Measurements from ENCODE around the gene EIF5B.

The EIF5B gene

GRCh38 chr2:99373144-99373543, 36.0 kb downstream of the EIF5B start:
- H3K9ac ChIP-seq: no peak overlapping the region

GRCh38 chr2:99374747-99375146, 37.6 kb downstream of the EIF5B start:
- Histone ChIP-seq H3K27ac (no peak overlapping the region), H3K9me3 (ENCODE audit: control insufficient read depth, low read length) (no peaks in the 10 kb centered on the region), H3K9ac (no peak overlapping the region), H2AFZ (no peak overlapping the region), H3K36me3 (ENCODE audit: control insufficient read depth, insufficient read depth, low read length) (no peaks in the 10 kb centered on the region), H3K27me3 (ENCODE audit: control insufficient read depth, insufficient read depth, low read length) (no peaks in the 10 kb centered on the region), H3K4me2 (ENCODE audit: low read length) (no peak overlapping the region), H3K4me3 (ENCODE audit: low read depth, low read length) (no peak overlapping the region), H3K4me1 (no peaks in the 10 kb centered on the region), H3K79me2 (no peaks in the 10 kb centered on the region)
- no peak for TF ChIP-seq CTCF (IDR thresholded peaks at IDR 0.05)

More at GRCh38 chr2:99373144-99373543, 36.0 kb downstream of the EIF5B start:
- H3K9me3 ChIP-seq (ENCODE audit: control insufficient read depth, low read length): no peaks in the 10 kb centered on the region
- no peak overlapping the region for H3K27ac ChIP-seq
- H3K4me3 ChIP-seq (ENCODE audit: low read depth, low read length): no peak overlapping the region
- H2AFZ ChIP-seq: no peak overlapping the region
- no peak for TF ChIP-seq CTCF (IDR thresholded peaks at IDR 0.05)
- H3K79me2 ChIP-seq: no peaks in the 10 kb centered on the region
- no peaks in the 10 kb centered on the region for H3K27me3 ChIP-seq (ENCODE audit: control insufficient read depth, insufficient read depth, low read length)
- no peak overlapping the region for H3K4me2 ChIP-seq (ENCODE audit: low read length)
- H3K4me1 ChIP-seq: no peaks in the 10 kb centered on the region
- no peaks in the 10 kb centered on the region for H3K36me3 ChIP-seq (ENCODE audit: control insufficient read depth, insufficient read depth, low read length)

- no peak for TF ChIP-seq CTCF (IDR thresholded peaks at IDR 0.05)
- Histone ChIP-seq H2AFZ (no peak overlapping the region), H3K27ac (no peak overlapping the region), H3K4me2 (ENCODE audit: low read length) (no peak overlapping the region), H3K36me3 (ENCODE audit: control insufficient read depth, insufficient read depth, low read length) (no peaks in the 10 kb centered on the region), H3K79me2 (no peaks in the 10 kb centered on the region), H3K4me3 (ENCODE audit: low read depth, low read length) (no peak overlapping the region), H3K4me1 (no peaks in the 10 kb centered on the region), H3K27me3 (ENCODE audit: control insufficient read depth, insufficient read depth, low read length) (no peaks in the 10 kb centered on the region), H3K9me3 (ENCODE audit: control insufficient read depth, low read length) (no peaks in the 10 kb centered on the region), H3K9ac (no peak overlapping the region)
Measured at GRCh38 chr2:99376254-99376864, 39.2 kb downstream of the EIF5B start.

GRCh38 chr2:99377879-99378278, 40.7 kb downstream of the EIF5B start:
- no peak for TF ChIP-seq CTCF (IDR thresholded peaks at IDR 0.05)
- Histone ChIP-seq H3K27me3 (ENCODE audit: control insufficient read depth, insufficient read depth, low read length) (no peaks in the 10 kb centered on the region), H3K27ac (no peak overlapping the region), H3K79me2 (no peaks in the 10 kb centered on the region), H3K9me3 (ENCODE audit: control insufficient read depth, low read length) (no peaks in the 10 kb centered on the region), H3K36me3 (ENCODE audit: control insufficient read depth, insufficient read depth, low read length) (no peaks in the 10 kb centered on the region), H3K4me3 (ENCODE audit: low read depth, low read length) (no peak overlapping the region), H2AFZ (no peak overlapping the region), H3K4me2 (ENCODE audit: low read length) (no peak overlapping the region), H3K9ac (no peak overlapping the region), H3K4me1 (no peaks in the 10 kb centered on the region)

- Histone ChIP-seq H3K9ac (no peak overlapping the region), H3K4me1 (no peaks in the 10 kb centered on the region), H2AFZ (no peak overlapping the region), H3K27ac (no peak overlapping the region), H3K4me3 (ENCODE audit: low read depth, low read length) (no peak overlapping the region), H3K9me3 (ENCODE audit: control insufficient read depth, low read length) (no peaks in the 10 kb centered on the region), H3K4me2 (ENCODE audit: low read length) (no peak overlapping the region), H3K79me2 (no peaks in the 10 kb centered on the region), H3K36me3 (ENCODE audit: control insufficient read depth, insufficient read depth, low read length) (no peaks in the 10 kb centered on the region), H3K27me3 (ENCODE audit: control insufficient read depth, insufficient read depth, low read length) (no peaks in the 10 kb centered on the region)
- no peak for TF ChIP-seq CTCF (IDR thresholded peaks at IDR 0.05)
Measured at GRCh38 chr2:99380376-99381010, 43.3 kb downstream of the EIF5B start.

Measured in parathyroid adenoma (tissue), 2 donors.